Tibial nerve (tissue), 4 donors: ENCODE data around the gene SYNRG.

Experiments
- CTCF ChIP-seq, 5 experiments: fragments of 200-600 bp in 3 of 5; fragments of 450-650 bp in 2 of 5; sonication (generic) in 3 of 5; IDR thresholded peaks; one replicate each; pipeline ENCODE4 v1.5.1; 2016 to 2019; ENCODE audit warnings: antibody characterized with exemption in 5 of 5, mild to moderate bottlenecking in 3 of 5, moderate library complexity in 2 of 5
- EP300 ChIP-seq, 2 donors: sonication (generic); formaldehyde crosslinking; IDR thresholded peaks; one replicate each; pipeline ENCODE4 v1.6.1; 2017; ENCODE audit warnings: antibody characterized with exemption in 2 of 2, mild to moderate bottlenecking in 1 of 2
- POLR2A ChIP-seq, 2 donors: fragments of 450-650 bp; IDR thresholded peaks; one replicate each; pipeline ENCODE4 v1.6.1; 2017; ENCODE audit warnings: antibody characterized with exemption in 2 of 2, mild to moderate bottlenecking in 2 of 2, moderate library complexity in 2 of 2

GRCh38 chr17:37470181-37470580 lies 139.0 kb downstream of the SYNRG start:
- TF ChIP-seq CTCF (IDR thresholded peaks at IDR 0.05) (no peak), POLR2A (IDR thresholded peaks at IDR 0.05) (no peak), EP300 (IDR thresholded peaks at IDR 0.05) (no peak)
